ENCODE measurements around the gene PKIB. TPM values are rescaled to one million over a fixed set of nuclear protein-coding genes. Genes with fewer than 3 reads are reported as not detected.

The PKIB gene
- total and polyA plus RNA-seq, 2 of the 4 experiments (the other 2 are of a cell fraction) = 6.3 to 13.1 TPM

DNA sequence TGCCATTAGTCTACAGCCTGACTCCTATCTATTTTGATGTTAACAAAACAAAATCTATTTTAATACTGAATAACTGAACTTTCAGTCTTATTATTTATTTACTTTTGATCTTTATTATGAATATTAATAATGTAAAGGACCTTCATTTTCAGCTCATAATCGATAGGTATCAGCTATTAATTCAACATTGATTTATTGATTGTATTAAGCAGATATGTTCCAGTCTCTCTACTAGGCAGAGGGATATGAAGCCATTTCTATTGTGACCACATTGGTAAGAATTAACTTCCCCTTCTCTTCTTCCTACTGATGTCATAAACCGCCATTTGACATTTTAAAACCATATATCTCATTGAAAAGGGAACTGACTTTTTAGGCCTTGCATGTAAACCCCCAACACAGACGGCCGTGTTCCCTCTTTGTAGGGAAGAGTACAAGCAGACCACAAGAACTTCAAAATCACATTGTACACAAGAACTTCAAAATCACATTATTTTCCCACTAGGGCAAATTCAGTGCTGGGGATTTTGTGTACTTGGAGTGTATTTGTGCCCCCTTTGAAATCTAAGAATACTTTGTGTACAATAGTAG is 99.8 kb downstream of the PKIB start:
- TF ChIP-seq RCOR1 (IDR thresholded peaks at IDR 0.05; ENCODE audit: insufficient replicate concordance, low read length) (no peak), CHD1 (IDR thresholded peaks at IDR 0.05; ENCODE audit: low read depth, low read length) (no peak), POLR2A (IDR thresholded peaks at IDR 0.05; ENCODE audit: low read depth, low read length) (no peak), MXI1 (IDR thresholded peaks at IDR 0.05; ENCODE audit: borderline replicate concordance, low read depth, low read length) (no peak), RFX5 (IDR thresholded peaks at IDR 0.05; ENCODE audit: low read depth, low read length) (no peak), MAFK (IDR thresholded peaks at IDR 0.05; ENCODE audit: low read depth, low read length) (no peak)
- TF ChIP-seq, protein P1, sequence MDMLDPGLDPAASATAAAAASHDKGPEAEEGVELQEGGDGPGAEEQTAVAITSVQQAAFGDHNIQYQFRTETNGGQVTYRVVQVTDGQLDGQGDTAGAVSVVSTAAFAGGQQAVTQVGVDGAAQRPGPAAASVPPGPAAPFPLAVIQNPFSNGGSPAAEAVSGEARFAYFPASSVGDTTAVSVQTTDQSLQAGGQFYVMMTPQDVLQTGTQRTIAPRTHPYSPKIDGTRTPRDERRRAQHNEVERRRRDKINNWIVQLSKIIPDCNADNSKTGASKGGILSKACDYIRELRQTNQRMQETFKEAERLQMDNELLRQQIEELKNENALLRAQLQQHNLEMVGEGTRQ (IDR thresholded peaks at IDR 0.05; ENCODE audit: low read depth, low read length) = no peak
- TF ChIP-seq, protein P2, sequence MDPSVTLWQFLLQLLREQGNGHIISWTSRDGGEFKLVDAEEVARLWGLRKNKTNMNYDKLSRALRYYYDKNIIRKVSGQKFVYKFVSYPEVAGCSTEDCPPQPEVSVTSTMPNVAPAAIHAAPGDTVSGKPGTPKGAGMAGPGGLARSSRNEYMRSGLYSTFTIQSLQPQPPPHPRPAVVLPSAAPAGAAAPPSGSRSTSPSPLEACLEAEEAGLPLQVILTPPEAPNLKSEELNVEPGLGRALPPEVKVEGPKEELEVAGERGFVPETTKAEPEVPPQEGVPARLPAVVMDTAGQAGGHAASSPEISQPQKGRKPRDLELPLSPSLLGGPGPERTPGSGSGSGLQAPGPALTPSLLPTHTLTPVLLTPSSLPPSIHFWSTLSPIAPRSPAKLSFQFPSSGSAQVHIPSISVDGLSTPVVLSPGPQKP (IDR thresholded peaks at IDR 0.05; ENCODE audit: borderline replicate concordance, low read depth, low read length) = no peak
- TF ChIP-seq, protein P3, sequence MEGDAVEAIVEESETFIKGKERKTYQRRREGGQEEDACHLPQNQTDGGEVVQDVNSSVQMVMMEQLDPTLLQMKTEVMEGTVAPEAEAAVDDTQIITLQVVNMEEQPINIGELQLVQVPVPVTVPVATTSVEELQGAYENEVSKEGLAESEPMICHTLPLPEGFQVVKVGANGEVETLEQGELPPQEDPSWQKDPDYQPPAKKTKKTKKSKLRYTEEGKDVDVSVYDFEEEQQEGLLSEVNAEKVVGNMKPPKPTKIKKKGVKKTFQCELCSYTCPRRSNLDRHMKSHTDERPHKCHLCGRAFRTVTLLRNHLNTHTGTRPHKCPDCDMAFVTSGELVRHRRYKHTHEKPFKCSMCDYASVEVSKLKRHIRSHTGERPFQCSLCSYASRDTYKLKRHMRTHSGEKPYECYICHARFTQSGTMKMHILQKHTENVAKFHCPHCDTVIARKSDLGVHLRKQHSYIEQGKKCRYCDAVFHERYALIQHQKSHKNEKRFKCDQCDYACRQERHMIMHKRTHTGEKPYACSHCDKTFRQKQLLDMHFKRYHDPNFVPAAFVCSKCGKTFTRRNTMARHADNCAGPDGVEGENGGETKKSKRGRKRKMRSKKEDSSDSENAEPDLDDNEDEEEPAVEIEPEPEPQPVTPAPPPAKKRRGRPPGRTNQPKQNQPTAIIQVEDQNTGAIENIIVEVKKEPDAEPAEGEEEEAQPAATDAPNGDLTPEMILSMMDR (conservative IDR thresholded peaks at IDR 0.05; ENCODE audit: low read depth, low read length) = no peak
- Histone ChIP-seq H3K4ac (ENCODE audit: low read depth, low read length) (no peak overlapping the region), H2BK120ac (ENCODE audit: low read depth, low read length) (no peak overlapping the region), H3K36me3 (ENCODE audit: control insufficient read depth, insufficient read depth, low read length) (no peaks in the 10 kb centered on the region), H3K27me3 (ENCODE audit: control insufficient read depth, insufficient read depth, low read length) (no peaks in the 10 kb centered on the region), H3K4me3 (ENCODE audit: insufficient read depth, low read depth, low read length) (no peak overlapping the region), H3K4me2 (ENCODE audit: low read depth, low read length) (no peak overlapping the region), H4K5ac (ENCODE audit: low read depth, low read length) (no peak overlapping the region), H3K9ac (ENCODE audit: low read depth, low read length) (no peak overlapping the region), H3K9me3 (ENCODE audit: control insufficient read depth, insufficient read depth, low read length) (no peaks in the 10 kb centered on the region), H3K56ac (ENCODE audit: extremely low read depth, insufficient read depth, low read length) (no peak overlapping the region), H4K20me1 (ENCODE audit: insufficient read depth, low read length) (no peaks in the 10 kb centered on the region), H2BK5ac (ENCODE audit: low read depth, low read length, poor library complexity, severe bottlenecking) (no peak overlapping the region), H3K9me1 (ENCODE audit: insufficient read depth, low read length) (no peaks in the 10 kb centered on the region), H2AK5ac (ENCODE audit: low read depth, low read length) (no peak overlapping the region; the same call in 1 of the 2 replicates), H2BK20ac (ENCODE audit: low read depth, low read length) (no peak overlapping the region), H4K8ac (ENCODE audit: low read depth in 2 of 2, low read length in 2 of 2) (no peak overlapping the region), H4K91ac (ENCODE audit: insufficient read depth, low read depth, low read length) (no peak overlapping the region), H3K14ac (replicated peaks; ENCODE audit: low read depth, low read length) (no peak overlapping the region), H3K18ac (ENCODE audit: low read depth, low read length) (no peak overlapping the region), H2AFZ (replicated peaks; ENCODE audit: low read length, poor library complexity) (no peak overlapping the region), H2BK15ac (ENCODE audit: low read depth, low read length) (no peak overlapping the region), H3K4me1 (ENCODE audit: control insufficient read depth, insufficient read depth, low read length) (no peaks in the 10 kb centered on the region), H3K27ac (ENCODE audit: insufficient read depth, low read length) (no peak overlapping the region), H3K23ac (ENCODE audit: low read depth, low read length) (no peak overlapping the region), H2AK9ac (replicated peaks; ENCODE audit: low read depth, low read length, poor library complexity) (no peak overlapping the region), H3K79me1 (ENCODE audit: low read depth in 1 of 2, low read length in 2 of 2) (no peaks in the 10 kb centered on the region)
- 40% methylated on average over 1 of the region's 4 CpGs; no CpG with 5 or more reads in 1 of the 2 experiments for WGBS, 2 experiments (ENCODE audit: extremely low coverage in 2 of 2, insufficient read length in 1 of 2)
- DNase-seq = no peak
- no peak for ATAC-seq (ENCODE audit: low read depth)
- CTCF ChIA-PET = no interaction called here
- intact Hi-C loops (cut with micrococcal nuclease) = no loop called here
- POLR2A ChIA-PET (ENCODE audit: unreplicated experiment) = no interaction called here
- dilution Hi-C loops (cut with HindIII; ENCODE audit: low sequenced_read_pairs, unreplicated experiment) = no loop called here
- in situ Hi-C loops (cut with MboI; ENCODE audit: low sequenced_read_pairs) = no loop called here
- no TSS peak for BruUV-seq (replicated peaks)

All from IMR-90 (cell line).